ENCODE data around the gene GYG2. TPM values are rescaled to one million over a fixed set of nuclear protein-coding genes. Genes with fewer than 3 reads are reported as not detected.

GYG2 gene
- total and polyA plus RNA-seq, 2 of the 8 experiments (the other 6 are each of a cell fraction or from before 2014, with no cell fraction given) = 52.8 to 65.3 TPM

DNA sequence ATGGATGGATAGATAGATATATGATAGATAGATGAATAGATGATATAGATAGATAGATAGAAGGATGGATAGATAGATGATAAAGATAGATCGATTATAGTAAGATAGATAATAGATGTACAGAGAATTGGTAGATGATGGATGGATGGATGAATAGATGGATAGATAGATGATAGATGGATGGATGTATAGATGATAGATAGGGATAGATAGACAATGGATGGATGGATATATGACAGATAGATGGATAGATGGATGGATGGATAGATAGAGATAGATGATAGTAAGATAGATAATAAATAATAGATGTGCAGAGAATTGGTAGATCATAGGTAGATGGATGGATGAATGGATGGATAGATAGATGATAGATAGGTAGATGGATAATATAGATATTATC lies 12.2 kb downstream of the GYG2 start:
- Histone ChIP-seq H3K27ac (ENCODE audit: low read depth, low read length) (no peak overlapping the region), H3K56ac (replicated peaks; ENCODE audit: insufficient read length, low read depth, low read length) (no peak overlapping the region), H4K5ac (ENCODE audit: insufficient read length, low read depth, low read length) (no peak overlapping the region), H3K9ac (replicated peaks in 1 of 4; ENCODE audit: extremely low read depth in 1 of 4, low read depth in 3 of 4, low read length in 3 of 4) (no peak overlapping the region), H3K27me3 (replicated peaks in 1 of 4; ENCODE audit: control insufficient read depth in 3 of 4, extremely low read depth in 1 of 4, insufficient read depth in 3 of 4, low read length in 3 of 4) (no peaks in the 10 kb centered on the region), H2BK15ac (ENCODE audit: low read length) (no peak overlapping the region), H3K4me1 (replicated peaks in 1 of 4; ENCODE audit: control insufficient read depth in 3 of 4, insufficient read depth in 4 of 4, low read length in 3 of 4) (no peaks in the 10 kb centered on the region), H4K8ac (ENCODE audit: extremely low read depth, insufficient read depth, low read length) (no peak overlapping the region), H3K36me3 (ENCODE audit: control insufficient read depth in 2 of 4, insufficient read depth in 4 of 4, low read length in 3 of 4) (peaks cover 0 to 17% (median 7%) of the 10 kb centered on the region in 4 experiments; a peak in 3 of 8 replicates), H2AK5ac (ENCODE audit: low read depth, low read length) (no peak overlapping the region), H4K91ac (replicated peaks; ENCODE audit: insufficient read length, low read length) (no peak overlapping the region), H3K79me1 (ENCODE audit: low read depth, low read length) (no peaks in the 10 kb centered on the region), H3K14ac (ENCODE audit: insufficient read length) (no peak overlapping the region), H3K23me2 (ENCODE audit: low read depth, low read length) (no peaks in the 10 kb centered on the region; the same call in 1 of the 2 replicates), H2BK12ac (ENCODE audit: low read depth, low read length) (no peak overlapping the region), H2AFZ (ENCODE audit: low read length) (no peak overlapping the region), H4K20me1 (replicated peaks in 1 of 2; ENCODE audit: control insufficient read depth in 1 of 2, insufficient read depth in 2 of 2, low read length in 2 of 2) (no peaks in the 10 kb centered on the region), H3K18ac (ENCODE audit: extremely low read depth, low read length) (no peak overlapping the region), H3K4me3 (ENCODE audit: extremely low read depth in 1 of 4, insufficient read depth in 2 of 4, low read depth in 3 of 4, low read length in 4 of 4) (no peak overlapping the region), H3K23ac (ENCODE audit: insufficient read length) (no peak overlapping the region), H2BK120ac (replicated peaks; ENCODE audit: low read depth, low read length) (no peak overlapping the region), H3K4me2 (ENCODE audit: insufficient read depth in 1 of 2, low read depth in 2 of 2, low read length in 2 of 2) (no peak overlapping the region), H2BK20ac (ENCODE audit: low read length) (no peak overlapping the region), H3K9me3 (ENCODE audit: insufficient read depth in 2 of 2, low read depth in 1 of 2, low read length in 1 of 2) (peaks cover 0 to 3% of the 10 kb centered on the region in 2 experiments; a peak in 1 of 4 replicates), H3K4ac (replicated peaks; ENCODE audit: insufficient read length, low read depth, low read length) (no peak overlapping the region), H2BK5ac (ENCODE audit: low read depth, low read length) (no peak overlapping the region), H3K79me2 (ENCODE audit: control insufficient read depth in 1 of 2, insufficient read depth in 2 of 2, low read length in 2 of 2) (peaks cover 0 to 18% of the 10 kb centered on the region in 2 experiments; a peak in 2 of 4 replicates)
- ChIA-PET POLR2A (ENCODE audit: partially characterized antibody) (interaction anchor here (0.9 kb wide), 1 partner anchor 10 kb away, joined by 3 read pairs; no protein-coding TSS in a partner anchor), CTCF (ENCODE audit: partially characterized antibody) (interaction anchor here (1.1 kb wide), 1 partner anchor 100 kb away, joined by 3 read pairs; no protein-coding TSS in a partner anchor)
- no peak for FAIRE-seq
- WGBS, 2 experiments (ENCODE audit: extremely low coverage in 1 of 2, insufficient coverage in 1 of 2, insufficient read length in 1 of 2, insufficient replicate concordance in 2 of 2, low coverage in 1 of 2, low lambda C conversion rate in 2 of 2, missing lambda C conversion rate in 1 of 2) = 97 to 100% methylated on average over 1 of the region's 1 CpG
- DNase-seq (ENCODE audit: low read depth in 1 of 2, low spot score in 2 of 2) = no peak
- TF ChIP-seq EGR1 (IDR thresholded peaks at IDR 0.05; ENCODE audit: borderline replicate concordance, low read depth, low read length) (no peak), SUZ12 (IDR thresholded peaks at IDR 0.05; ENCODE audit: low read length) (no peak), EZH2 (IDR thresholded peaks at IDR 0.05; ENCODE audit: low read depth, low read length, severe bottlenecking) (no peak), CHD2 (IDR thresholded peaks at IDR 0.05; ENCODE audit: low read length) (no peak), BACH1 (IDR thresholded peaks at IDR 0.05; ENCODE audit: low read length) (no peak), POU5F1 (IDR thresholded peaks at IDR 0.05; ENCODE audit: low read depth, low read length) (no peak), POLR2A (IDR thresholded peaks at IDR 0.05; ENCODE audit: control extremely low read depth in 1 of 2, low read depth in 2 of 2, low read length in 2 of 2) (no peak), RAD21 (IDR thresholded peaks at IDR 0.05 in 1 of 2, conservative IDR thresholded peaks at IDR 0.05 in 1 of 2; ENCODE audit: low read depth in 2 of 2, low read length in 2 of 2) (no peak), ZNF274 (IDR thresholded peaks at IDR 0.05; ENCODE audit: borderline replicate concordance, extremely low read depth, low read length) (no peak)
